Tibial nerve (tissue), 4 donors: ENCODE data around the gene NUDT22. TPM values are rescaled to one million over a fixed set of nuclear protein-coding genes. Genes with fewer than 3 reads are reported as not detected.

Source experiments
- DNase-seq, 2 donors: peaks; one replicate each; pipeline ENCODE4 v3.0.0-alpha.2; 2019; ENCODE audit warnings: low spot score in 2 of 2
- H3K27ac ChIP-seq, 4 donors: fragments of 200-600 bp; sonication (generic) in 3 of 4; one replicate each; pipeline ENCODE4 v1.5.1; 2017 to 2019; ENCODE audit warnings: mild to moderate bottlenecking in 1 of 4
- H3K27me3 ChIP-seq, 2 donors: fragments of 200-600 bp; sonication (generic) in 1 of 2; one replicate each; pipeline versions ENCODE4 v1.5.1 to v1.6.0; 2017 to 2019
- H3K36me3 ChIP-seq, 3 donors: fragments of 200-600 bp; sonication (generic); one replicate each; pipeline ENCODE4 v1.5.1; 2018 to 2019
- H3K4me1 ChIP-seq, 4 donors: fragments of 200-600 bp; sonication (generic) in 3 of 4; one replicate each; pipeline ENCODE4 v1.5.1; 2017 to 2019
- H3K4me3 ChIP-seq, 4 donors: fragments of 200-600 bp; sonication (generic) in 3 of 4; one replicate each; pipeline ENCODE4 v1.5.1; 2017 to 2019; ENCODE audit warnings: mild to moderate bottlenecking in 1 of 4, moderate library complexity in 1 of 4
- H3K9me3 ChIP-seq, 4 donors: fragments of 200-600 bp; sonication (generic) in 3 of 4; one replicate each; pipeline ENCODE4 v1.5.1; 2017 to 2019
- CTCF ChIP-seq, 5 experiments: fragments of 200-600 bp in 3 of 5; fragments of 450-650 bp in 2 of 5; sonication (generic) in 3 of 5; IDR thresholded peaks; one replicate each; pipeline ENCODE4 v1.5.1; 2016 to 2019; ENCODE audit warnings: antibody characterized with exemption in 5 of 5, mild to moderate bottlenecking in 3 of 5, moderate library complexity in 2 of 5
- EP300 ChIP-seq, 2 donors: sonication (generic); formaldehyde crosslinking; IDR thresholded peaks; one replicate each; pipeline ENCODE4 v1.6.1; 2017; ENCODE audit warnings: antibody characterized with exemption in 2 of 2, mild to moderate bottlenecking in 1 of 2
- POLR2A ChIP-seq, 2 donors: fragments of 450-650 bp; IDR thresholded peaks; one replicate each; pipeline ENCODE4 v1.6.1; 2017; ENCODE audit warnings: antibody characterized with exemption in 2 of 2, mild to moderate bottlenecking in 2 of 2, moderate library complexity in 2 of 2
- WGBS, 2 donors: methylation state at CpG; one replicate each; pipeline ENCODE4 v1.1.5; 2018; 5-methylcytosine and 5-hydroxymethylcytosine counted together
- total RNA-seq, 4 donors: library from RNA; depleted of rRNA; stranded (reverse); fragments of >200 nt; gene quantifications; one replicate each; pipeline ENCODE4 v1.1.0, GENCODE V29; 2016

NUDT22 gene
- total RNA-seq, 4 donors from 2014 or later, result 33.0 to 83.7 (median 60.2) TPM

DNA sequence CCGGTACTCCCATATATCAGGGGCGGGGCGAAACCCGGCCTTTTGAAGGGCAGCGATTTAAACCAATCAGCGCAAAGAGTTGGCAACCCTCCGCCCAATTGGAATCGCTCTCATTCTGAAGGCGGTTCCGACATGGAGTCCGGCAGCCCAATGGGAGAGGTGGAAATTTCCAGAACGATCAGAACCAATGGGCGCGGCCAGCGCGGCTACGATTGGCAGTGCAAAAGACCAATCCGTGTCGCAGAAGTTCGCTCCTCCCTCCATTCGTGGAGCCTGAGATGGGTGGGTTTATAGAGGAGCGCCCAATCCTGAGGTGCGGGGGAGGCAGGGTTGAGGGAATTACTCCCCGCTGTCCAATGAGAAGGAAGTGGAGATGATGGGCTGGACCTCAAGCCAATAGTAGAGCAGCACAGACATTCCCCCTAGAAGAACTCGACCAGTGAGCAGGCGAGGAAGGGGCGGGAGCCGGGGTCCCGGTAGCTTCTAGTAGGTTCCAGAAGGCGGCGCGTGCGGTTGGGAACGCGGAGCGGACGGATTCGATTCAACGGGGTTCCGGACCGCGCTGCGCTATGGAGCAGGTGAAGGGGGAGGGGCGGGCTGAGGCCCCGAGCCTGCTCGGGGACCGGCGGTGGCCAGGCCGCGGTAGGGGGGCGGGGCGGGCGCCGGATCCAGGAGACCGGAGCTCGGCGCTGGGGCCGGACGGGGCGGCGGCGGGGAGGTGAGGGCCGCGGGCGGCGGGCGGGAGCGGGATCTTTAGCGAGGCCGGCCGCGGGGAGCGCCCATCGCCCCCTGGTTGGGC lies 40.2 kb upstream of the NUDT22 start, which contains the start of gene STIP1:
TSS of gene STIP1 (plus strand) at position 479 of the 799 bp plus-strand sequence. CDS start at position 570, 91 bp downstream.
- TF ChIP-seq CTCF (IDR thresholded peaks at IDR 0.05) (peak in 4 of 5 experiments; percentile 19 to 46 (median 28)), EP300 (IDR thresholded peaks at IDR 0.05) (peak; percentile 71 to 99), POLR2A (IDR thresholded peaks at IDR 0.05) (peak; percentile 78 to 79)
- DNase-seq, result peak; percentile 98 to 99
- peak within 1 kb of the TSS; percentile 51 to 77 (median 70) for H3K4me3 ChIP-seq
- H3K27ac ChIP-seq, result peak within 1 kb of the TSS; percentile 90 to 99 (median 95)
- H3K4me1 ChIP-seq, result peaks cover 0 to 43% (median 33%) of the 10 kb centered on the region in 4 donors
- WGBS, 2 donors, result 0 to 1% methylated on average over 41 of the region's 74 CpGs
- no peaks in the 10 kb centered on the region for H3K36me3 ChIP-seq
- no peaks in the 10 kb centered on the region for H3K9me3 ChIP-seq
- no peaks in the 10 kb centered on the region for H3K27me3 ChIP-seq

DNA sequence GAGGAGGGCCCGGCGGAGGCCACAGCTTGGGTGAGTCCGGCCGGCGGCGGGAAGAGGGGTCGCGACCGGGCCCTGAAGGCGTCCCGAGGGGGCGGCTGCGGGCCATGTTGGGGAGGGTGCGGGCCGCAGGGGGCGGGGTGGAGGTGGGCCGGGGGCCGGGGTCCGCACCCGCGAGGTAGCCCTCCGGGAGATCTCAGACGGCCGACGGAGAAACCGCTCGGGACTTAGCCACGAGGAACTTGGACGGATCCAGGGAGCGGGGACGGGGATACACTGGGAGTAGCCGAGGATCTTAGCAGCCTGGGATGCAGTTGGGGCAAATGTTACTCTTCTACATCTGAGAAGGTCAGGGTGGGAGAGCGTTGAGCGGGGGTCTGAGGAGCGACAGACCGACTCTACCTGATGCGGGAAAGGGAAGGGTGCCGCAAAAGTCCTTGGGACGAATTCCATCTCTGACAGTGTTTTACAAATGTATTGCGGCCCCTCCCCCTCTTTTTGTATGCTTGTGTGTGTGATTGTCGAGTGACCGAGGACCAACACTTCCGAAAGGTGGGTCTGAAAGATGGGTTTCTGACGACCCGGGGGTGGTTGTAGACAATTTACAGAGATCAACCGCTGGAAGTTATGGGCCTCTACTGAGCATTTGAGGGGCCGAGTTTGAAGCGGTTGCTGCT lies 39.4 kb upstream of the NUDT22 start:
- Histone ChIP-seq H3K27ac (no peak overlapping the region), H3K36me3 (no peaks in the 10 kb centered on the region), H3K27me3 (no peaks in the 10 kb centered on the region), H3K4me3 (no peak overlapping the region), H3K9me3 (no peaks in the 10 kb centered on the region), H3K4me1 (peaks cover 0 to 40% (median 26%) of the 10 kb centered on the region in 4 donors)
- WGBS, 2 donors, result 1% methylated on average over 20 to 26 of the region's 48 CpGs
- TF ChIP-seq EP300 (IDR thresholded peaks at IDR 0.05), result no peak
- TF ChIP-seq POLR2A (IDR thresholded peaks at IDR 0.05), result no peak
- DNase-seq, result no peak

DNA sequence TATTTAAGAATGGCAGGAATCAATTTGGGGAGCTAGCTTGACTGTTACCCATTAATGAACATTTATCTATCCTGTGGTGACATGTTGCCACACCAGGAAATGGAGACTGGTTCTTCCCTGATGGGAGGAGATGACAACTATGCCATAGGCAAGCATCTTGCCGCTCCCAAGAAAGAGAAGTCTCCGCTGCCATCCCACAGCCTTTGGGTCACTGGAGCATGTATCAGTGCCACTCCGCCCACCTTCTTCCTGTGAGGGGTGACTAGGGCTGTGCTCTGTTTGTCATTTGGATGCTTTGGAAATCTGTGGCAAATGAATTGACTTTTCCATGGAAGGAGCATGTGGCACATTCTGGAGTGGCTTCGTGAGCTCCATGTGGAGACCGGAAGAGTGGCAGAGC lies 33.6 kb upstream of the NUDT22 start:
- Histone ChIP-seq H3K36me3 (peaks cover 4 to 54% (median 14%) of the 10 kb centered on the region in 3 donors), H3K27ac (no peak overlapping the region), H3K27me3 (no peaks in the 10 kb centered on the region), H3K9me3 (no peaks in the 10 kb centered on the region), H3K4me1 (peaks cover 0 to 10% (median 2%) of the 10 kb centered on the region in 4 donors), H3K4me3 (no peak overlapping the region)
- no peak for DNase-seq
- TF ChIP-seq CTCF (IDR thresholded peaks at IDR 0.05) (no peak), POLR2A (IDR thresholded peaks at IDR 0.05) (no peak), EP300 (IDR thresholded peaks at IDR 0.05) (no peak)
- 91 to 93% methylated on average over 5 of the region's 5 CpGs for WGBS, 2 donors

- TF ChIP-seq POLR2A (IDR thresholded peaks at IDR 0.05) (no peak), EP300 (IDR thresholded peaks at IDR 0.05) (no peak), CTCF (IDR thresholded peaks at IDR 0.05) (no peak)
- Histone ChIP-seq H3K4me1 (no peaks in the 10 kb centered on the region), H3K27me3 (no peaks in the 10 kb centered on the region), H3K4me3 (no peak overlapping the region), H3K9me3 (no peaks in the 10 kb centered on the region), H3K27ac (no peak overlapping the region), H3K36me3 (peaks cover 9 to 95% (median 26%) of the 10 kb centered on the region in 3 donors)
- 81 to 86% methylated on average over 9 of the region's 9 CpGs for WGBS, 2 donors
- DNase-seq, result no peak
Observed at GRCh38 chr11:64196626-64197025, 29.4 kb upstream of the NUDT22 start.

DNA sequence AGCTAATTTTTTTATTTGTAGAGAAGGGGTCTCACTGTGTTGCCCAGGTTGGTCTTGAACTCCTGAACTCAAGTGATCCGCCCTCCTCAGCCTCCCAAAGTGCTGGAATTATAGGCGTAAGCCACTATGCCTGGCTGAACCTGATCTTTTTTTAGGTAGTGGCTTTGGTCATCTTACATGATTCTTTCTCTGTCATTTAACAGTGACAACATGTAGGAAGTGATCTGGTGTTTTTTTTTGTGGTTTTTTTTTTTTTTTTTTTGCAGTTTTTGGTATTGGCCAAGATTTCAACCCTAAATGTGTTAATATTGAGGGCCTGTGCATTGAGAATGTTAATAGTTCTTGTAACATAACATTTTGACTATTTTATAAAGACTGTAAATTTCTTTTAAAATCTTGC lies 27.6 kb upstream of the NUDT22 start:
- TF ChIP-seq EP300 (IDR thresholded peaks at IDR 0.05) (no peak), CTCF (IDR thresholded peaks at IDR 0.05) (no peak), POLR2A (IDR thresholded peaks at IDR 0.05) (no peak)
- Histone ChIP-seq H3K27ac (no peak overlapping the region), H3K4me3 (no peak overlapping the region), H3K9me3 (no peaks in the 10 kb centered on the region), H3K27me3 (no peaks in the 10 kb centered on the region), H3K4me1 (no peaks in the 10 kb centered on the region), H3K36me3 (peaks cover 9 to 99% (median 37%) of the 10 kb centered on the region in 3 donors)
- DNase-seq, result no peak
- 93 to 100% methylated on average over 2 of the region's 2 CpGs for WGBS, 2 donors
